Skeletal muscle tissue (tissue), 4 donors: ENCODE data around the gene PHF14. TPM values are rescaled to one million over a fixed set of nuclear protein-coding genes. Genes with fewer than 3 reads are reported as not detected.
"Not testable (repeated sequence)": the region's sequence is repeated elsewhere in the genome, so short reads cannot be mapped to it uniquely, and the experiment has no call there.

Experiments
- H3K27ac ChIP-seq: one replicate; pipeline ENCODE4 v1.7.0; 2013; ENCODE audit warnings: mild to moderate bottlenecking, low read depth, low read length, inconsistent platforms
- H3K27me3 ChIP-seq, 3 donors: one replicate each; pipeline ENCODE4 v1.7.0; 2013; ENCODE audit warnings: low read length in 3 of 3; ENCODE audit not compliant: control insufficient read depth in 3 of 3, insufficient read depth in 3 of 3
- H3K36me3 ChIP-seq, 3 donors: one replicate each; pipeline ENCODE4 v1.7.0; 2013; ENCODE audit warnings: low read length in 3 of 3; ENCODE audit not compliant: control insufficient read depth in 3 of 3, insufficient read depth in 3 of 3
- H3K4me1 ChIP-seq, 3 donors: one replicate each; pipeline ENCODE4 v1.7.0; 2013; ENCODE audit warnings: low read length in 3 of 3, mild to moderate bottlenecking in 3 of 3; ENCODE audit not compliant: control insufficient read depth in 3 of 3, insufficient read depth in 3 of 3
- H3K4me3 ChIP-seq, 3 donors: one replicate each; pipeline ENCODE4 v1.7.0; 2013; ENCODE audit warnings: low read length in 3 of 3
- H3K9ac ChIP-seq, 3 donors: one replicate each; pipeline ENCODE4 v1.7.0; 2013; ENCODE audit warnings: low read length in 3 of 3, mild to moderate bottlenecking in 3 of 3, moderate library complexity in 2 of 3, low read depth in 1 of 3
- H3K9me3 ChIP-seq, 3 donors: one replicate each; pipeline ENCODE4 v1.7.0; 2013; ENCODE audit warnings: low read length in 3 of 3; ENCODE audit not compliant: control insufficient read depth in 3 of 3
- total RNA-seq: library from RNA; depleted of rRNA; stranded (reverse); fragments of >200 nt; gene quantifications from one replicate; pipeline ENCODE4 v1.2.3, GENCODE V29; 2014
- donor health status: Osteomylitis.

The PHF14 gene
- total RNA-seq, result 50.1 TPM

- peak within 1 kb of the TSS; percentile 81 to 88 (median 82) for H3K9ac ChIP-seq
- H3K27ac ChIP-seq, result peak within 1 kb of the TSS; percentile 46
- H3K27me3 ChIP-seq, result no peaks in the 10 kb centered on the region
- H3K4me3 ChIP-seq, result peak within 1 kb of the TSS; percentile 89 to 92 (median 91)
- no peaks in the 10 kb centered on the region for H3K36me3 ChIP-seq
- peaks cover 7 to 13% (median 7%) of the 10 kb centered on the region in 3 donors for H3K4me1 ChIP-seq
- H3K9me3 ChIP-seq, result no peaks in the 10 kb centered on the region
Observed at GRCh38 chr7:10973061-10973941, at the start of gene PHF14. PHF14 (plus strand) TSS chr7:10973872; CDS start chr7:10974324, 452 bp downstream.

GRCh38 chr7:10924370-10924769, 49.3 kb upstream of the PHF14 start:
- Histone ChIP-seq H3K36me3 (no peaks in the 10 kb centered on the region), H3K27ac (no peak overlapping the region), H3K27me3 (no peaks in the 10 kb centered on the region), H3K4me3 (no peak overlapping the region), H3K9me3 (no peaks in the 10 kb centered on the region), H3K9ac (no peak overlapping the region), H3K4me1 (no peaks in the 10 kb centered on the region)

- H3K27ac ChIP-seq, H3K27me3 ChIP-seq, H3K4me3 ChIP-seq, H3K9me3 ChIP-seq, H3K9ac ChIP-seq, H3K4me1 ChIP-seq: not testable (repeated sequence)
- H3K36me3 ChIP-seq, result peaks cover 4 to 19% (median 16%) of the 10 kb centered on the region in 3 donors
Observed at GRCh38 chr7:10928203-10928602, 45.5 kb upstream of the PHF14 start.

DNA sequence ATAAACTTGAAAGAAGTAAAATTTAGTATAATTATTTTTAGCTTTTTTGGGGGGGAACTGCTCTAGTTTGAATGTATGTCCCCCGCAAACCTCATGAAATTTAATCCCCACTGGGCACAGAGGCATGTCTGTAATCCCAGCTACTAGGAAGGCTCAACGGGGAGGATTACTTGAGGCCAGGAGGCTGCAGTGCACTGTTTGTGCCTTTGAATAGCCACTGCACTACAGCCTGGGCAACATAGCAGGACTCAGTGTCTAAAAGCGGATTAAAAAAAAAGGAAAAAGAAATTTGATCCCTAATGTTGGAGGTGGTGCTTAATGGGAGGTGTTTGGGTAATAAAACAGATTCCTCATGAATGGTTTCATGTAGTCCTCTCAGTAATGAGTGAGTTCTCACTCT, 43.1 kb upstream of the PHF14 start:
- no peaks in the 10 kb centered on the region for H3K9me3 ChIP-seq
- H3K4me1 ChIP-seq, result peaks cover 4 to 9% (median 5%) of the 10 kb centered on the region in 3 donors
- H3K9ac ChIP-seq, result no peak overlapping the region
- H3K4me3 ChIP-seq, result no peak overlapping the region
- H3K27me3 ChIP-seq, result no peaks in the 10 kb centered on the region
- no peak overlapping the region for H3K27ac ChIP-seq
- H3K36me3 ChIP-seq, result peaks cover 4 to 22% (median 18%) of the 10 kb centered on the region in 3 donors

GRCh38 chr7:10931161-10931560, 42.5 kb upstream of the PHF14 start:
- H3K36me3 ChIP-seq, result peaks cover 4 to 28% (median 23%) of the 10 kb centered on the region in 3 donors
- H3K4me3 ChIP-seq, result no peak overlapping the region
- no peak overlapping the region for H3K9ac ChIP-seq
- H3K9me3 ChIP-seq, result no peaks in the 10 kb centered on the region
- H3K4me1 ChIP-seq, result peaks cover 10 to 15% (median 11%) of the 10 kb centered on the region in 3 donors
- no peak overlapping the region for H3K27ac ChIP-seq
- no peaks in the 10 kb centered on the region for H3K27me3 ChIP-seq

DNA sequence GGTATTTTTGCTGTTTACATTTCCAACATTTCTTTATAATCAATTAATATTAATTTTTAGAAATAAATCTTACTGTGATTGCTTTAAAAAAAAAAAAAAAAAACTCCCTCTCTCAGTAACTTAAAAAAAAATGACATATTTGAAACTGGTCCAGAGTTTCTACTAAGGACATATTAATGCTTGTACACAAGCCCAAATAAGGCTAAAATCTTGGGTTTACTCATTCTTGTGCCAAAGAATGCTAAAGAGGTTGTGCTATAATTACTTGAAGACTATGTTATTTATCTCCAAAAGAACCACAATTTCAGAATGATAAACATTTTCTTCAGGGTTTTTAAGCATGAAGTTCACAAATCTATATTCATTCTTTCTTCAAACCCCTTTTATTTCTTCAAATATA, 39.4 kb upstream of the PHF14 start:
- peaks cover 20 to 36% (median 31%) of the 10 kb centered on the region in 3 donors for H3K4me1 ChIP-seq
- no peak overlapping the region for H3K27ac ChIP-seq
- H3K4me3 ChIP-seq, result no peak overlapping the region
- H3K9ac ChIP-seq, result no peak overlapping the region
- H3K36me3 ChIP-seq, result peaks cover 6 to 36% (median 32%) of the 10 kb centered on the region in 3 donors
- no peaks in the 10 kb centered on the region for H3K27me3 ChIP-seq
- H3K9me3 ChIP-seq, result no peaks in the 10 kb centered on the region

GRCh38 chr7:10939237-10939910, 34.3 kb upstream of the PHF14 start:
- Histone ChIP-seq H3K9ac (peak overlapping the region; percentile 85 to 94 (median 86)), H3K36me3 (peaks cover 5 to 16% (median 16%) of the 10 kb centered on the region in 3 donors), H3K4me3 (peak overlapping the region; percentile 82 to 97 (median 96)), H3K4me1 (peaks cover 22 to 40% (median 35%) of the 10 kb centered on the region in 3 donors), H3K9me3 (no peaks in the 10 kb centered on the region), H3K27me3 (no peaks in the 10 kb centered on the region), H3K27ac (peak overlapping the region; percentile 95)

DNA sequence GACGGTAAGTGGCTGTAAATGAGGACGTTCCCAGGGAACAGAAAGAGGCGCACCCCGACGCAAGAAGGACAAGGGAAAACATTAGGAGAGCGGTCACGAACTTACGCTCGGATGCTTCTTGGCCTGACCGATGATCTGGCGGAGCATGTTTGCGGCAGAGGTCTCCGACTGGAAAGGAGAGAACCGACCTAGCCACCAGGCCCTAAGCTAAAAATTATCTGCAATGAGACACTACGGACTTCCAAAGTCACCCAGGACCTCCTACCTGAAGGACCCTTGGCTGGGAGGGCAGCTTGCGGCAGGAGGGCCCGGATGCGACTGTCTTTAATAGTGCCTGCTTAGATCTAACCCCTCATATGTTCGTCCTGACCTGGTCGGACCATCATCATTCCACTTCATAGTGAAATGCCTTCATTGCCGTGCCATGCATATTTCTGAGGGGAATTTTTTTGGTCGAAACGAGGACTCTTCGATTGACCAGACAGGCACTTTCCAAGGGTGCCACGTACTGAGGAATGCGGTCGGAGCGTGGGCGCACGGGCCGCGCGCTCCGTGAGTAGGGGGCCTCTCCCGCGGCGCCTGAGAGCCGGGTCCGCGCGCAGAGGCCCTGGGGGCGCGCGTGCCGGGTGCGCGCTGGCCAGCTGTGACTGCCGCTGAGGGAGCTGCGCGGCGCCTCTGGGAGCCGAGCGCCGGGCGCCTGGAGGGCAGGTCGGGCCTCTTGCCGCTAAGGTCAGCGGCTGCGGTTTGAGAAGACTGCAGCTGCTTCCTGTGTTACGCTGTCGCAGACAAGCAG, 33.6 kb upstream of the PHF14 start:
- Histone ChIP-seq H3K27ac (peak overlapping the region; percentile 95), H3K9me3 (no peaks in the 10 kb centered on the region), H3K36me3 (peaks cover 5 to 16% (median 16%) of the 10 kb centered on the region in 3 donors), H3K4me1 (peaks cover 22 to 35% (median 35%) of the 10 kb centered on the region in 3 donors), H3K4me3 (peak overlapping the region; percentile 91 to 97 (median 96)), H3K27me3 (no peaks in the 10 kb centered on the region), H3K9ac (peak overlapping the region; percentile 85 to 94 (median 86))

DNA sequence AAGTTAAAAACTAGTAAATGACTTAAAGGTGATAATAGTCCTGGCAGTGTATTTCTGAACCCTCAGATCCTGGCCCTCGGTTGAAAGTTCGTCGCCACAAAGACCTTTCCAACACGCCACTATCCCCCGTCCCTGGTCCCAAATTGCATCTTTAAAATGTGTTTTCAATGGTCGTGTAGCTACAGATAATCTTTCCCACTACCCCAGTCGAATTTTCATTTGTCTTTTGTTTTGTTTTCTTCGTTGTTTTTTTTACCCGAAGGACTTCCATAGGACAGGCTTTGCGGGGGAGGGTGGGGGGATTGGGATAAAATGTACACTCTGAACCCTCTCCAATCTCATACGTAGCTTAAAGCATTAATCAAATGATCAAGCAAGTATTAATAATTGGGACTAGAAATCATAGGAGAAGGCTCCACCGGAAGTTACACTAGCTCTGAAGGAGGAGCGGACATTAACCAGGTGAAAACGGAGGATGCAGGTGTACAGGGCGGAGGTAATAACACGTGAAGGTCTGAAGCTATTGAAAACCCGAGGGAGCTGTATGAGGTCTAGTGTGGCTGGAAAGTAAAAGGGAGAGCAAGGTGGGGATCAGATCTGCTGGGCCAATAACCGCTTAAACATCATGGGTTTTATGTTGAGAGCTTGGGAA, 32.8 kb upstream of the PHF14 start:
- Histone ChIP-seq H3K4me1 (peaks cover 14 to 28% (median 28%) of the 10 kb centered on the region in 3 donors), H3K27me3 (no peaks in the 10 kb centered on the region), H3K36me3 (peaks cover 5 to 11% (median 11%) of the 10 kb centered on the region in 3 donors), H3K27ac (peak overlapping the region; percentile 95), H3K9me3 (no peaks in the 10 kb centered on the region), H3K4me3 (peak overlapping the region; percentile 91 to 97 (median 96)), H3K9ac (peak overlapping the region; percentile 85 to 94 (median 86))
